Measurements from ENCODE around the gene SLC4A7. TPM values are rescaled to one million over a fixed set of nuclear protein-coding genes. Genes with fewer than 3 reads are reported as not detected.

SLC4A7 gene
- total RNA-seq, 1 donor from 2014 or later: 76.4 TPM

- intact Hi-C loops (cut with micrococcal nuclease): no loop called here
- Mint-ChIP-seq H3K4me3 (ENCODE audit: low read depth) (no peak overlapping the region), H3K4me1 (ENCODE audit: low read depth) (peaks cover 2% of the 10 kb centered on the region), H3K36me3 (ENCODE audit: low read depth) (no peaks in the 10 kb centered on the region), H3K9me3 (no peaks in the 10 kb centered on the region), H3K27me3 (ENCODE audit: low read depth) (no peaks in the 10 kb centered on the region), H3K27ac (no peak overlapping the region)
- no peak for DNase-seq (ENCODE audit: low spot score)
These were observed 23.5 kb upstream of the SLC4A7 start for GRCh38 chr3:27507515-27508266.

GRCh38 chr3:27507111-27507510 lies 22.9 kb upstream of the SLC4A7 start:
- no peaks in the 10 kb centered on the region for H3K36me3 Mint-ChIP-seq (ENCODE audit: low read depth)
- H3K27ac Mint-ChIP-seq: no peak overlapping the region
- no peak for DNase-seq (ENCODE audit: low spot score)
- intact Hi-C loops (cut with micrococcal nuclease): no loop called here
- H3K9me3 Mint-ChIP-seq: no peaks in the 10 kb centered on the region
- H3K27me3 Mint-ChIP-seq (ENCODE audit: low read depth): no peaks in the 10 kb centered on the region
- H3K4me1 Mint-ChIP-seq (ENCODE audit: low read depth): peaks cover 2% of the 10 kb centered on the region
- no peak overlapping the region for H3K4me3 Mint-ChIP-seq (ENCODE audit: low read depth)

GRCh38 chr3:27504749-27505148 lies 20.6 kb upstream of the SLC4A7 start:
- H3K36me3 Mint-ChIP-seq (ENCODE audit: low read depth): no peaks in the 10 kb centered on the region
- intact Hi-C loops (cut with micrococcal nuclease): no loop called here
- H3K4me3 Mint-ChIP-seq (ENCODE audit: low read depth): no peak overlapping the region
- DNase-seq (ENCODE audit: low spot score): no peak
- no peak overlapping the region for H3K27ac Mint-ChIP-seq
- no peaks in the 10 kb centered on the region for H3K9me3 Mint-ChIP-seq
- H3K27me3 Mint-ChIP-seq (ENCODE audit: low read depth): no peaks in the 10 kb centered on the region
- peaks cover 2% of the 10 kb centered on the region for H3K4me1 Mint-ChIP-seq (ENCODE audit: low read depth)

- no peaks in the 10 kb centered on the region for H3K36me3 Mint-ChIP-seq (ENCODE audit: low read depth)
- H3K27me3 Mint-ChIP-seq (ENCODE audit: low read depth): no peaks in the 10 kb centered on the region
- H3K4me3 Mint-ChIP-seq (ENCODE audit: low read depth): no peak overlapping the region
- intact Hi-C loops (cut with micrococcal nuclease): no loop called here
- H3K27ac Mint-ChIP-seq: no peak overlapping the region
- peaks cover 2% of the 10 kb centered on the region for H3K4me1 Mint-ChIP-seq (ENCODE audit: low read depth)
- DNase-seq (ENCODE audit: low spot score): no peak
- no peaks in the 10 kb centered on the region for H3K9me3 Mint-ChIP-seq
These were observed 19.3 kb upstream of the SLC4A7 start for GRCh38 chr3:27503526-27503925.

GRCh38 chr3:27501759-27502158 lies 17.6 kb upstream of the SLC4A7 start:
- no peak overlapping the region for H3K4me3 Mint-ChIP-seq (ENCODE audit: low read depth)
- no peak for DNase-seq (ENCODE audit: low spot score)
- no peaks in the 10 kb centered on the region for H3K36me3 Mint-ChIP-seq (ENCODE audit: low read depth)
- intact Hi-C loops (cut with micrococcal nuclease): no loop called here
- H3K4me1 Mint-ChIP-seq (ENCODE audit: low read depth): peaks cover 2% of the 10 kb centered on the region
- H3K27me3 Mint-ChIP-seq (ENCODE audit: low read depth): no peaks in the 10 kb centered on the region
- H3K9me3 Mint-ChIP-seq: no peaks in the 10 kb centered on the region
- H3K27ac Mint-ChIP-seq: no peak overlapping the region

- no peak for DNase-seq (ENCODE audit: low spot score)
These were observed 16.8 kb upstream of the SLC4A7 start for GRCh38 chr3:27500986-27501385.

GRCh38 chr3:27500035-27500434 lies 15.9 kb upstream of the SLC4A7 start:
- H3K4me1 Mint-ChIP-seq (ENCODE audit: low read depth): peaks cover 8% of the 10 kb centered on the region
- H3K4me3 Mint-ChIP-seq (ENCODE audit: low read depth): no peak overlapping the region
- H3K36me3 Mint-ChIP-seq (ENCODE audit: low read depth): no peaks in the 10 kb centered on the region
- DNase-seq (ENCODE audit: low spot score): no peak
- H3K27ac Mint-ChIP-seq: no peak overlapping the region
- H3K27me3 Mint-ChIP-seq (ENCODE audit: low read depth): no peaks in the 10 kb centered on the region
- intact Hi-C loops (cut with micrococcal nuclease): no loop called here
- H3K9me3 Mint-ChIP-seq: no peaks in the 10 kb centered on the region

More at GRCh38 chr3:27500986-27501385, 16.8 kb upstream of the SLC4A7 start:
- Mint-ChIP-seq H3K4me3 (ENCODE audit: low read depth) (no peak overlapping the region), H3K9me3 (no peaks in the 10 kb centered on the region), H3K4me1 (ENCODE audit: low read depth) (peaks cover 8% of the 10 kb centered on the region), H3K27ac (no peak overlapping the region), H3K27me3 (ENCODE audit: low read depth) (no peaks in the 10 kb centered on the region), H3K36me3 (ENCODE audit: low read depth) (no peaks in the 10 kb centered on the region)
- intact Hi-C loops (cut with micrococcal nuclease): no loop called here

- intact Hi-C loops (cut with micrococcal nuclease): no loop called here
- Mint-ChIP-seq H3K27me3 (ENCODE audit: low read depth) (peaks cover 2% of the 10 kb centered on the region), H3K4me1 (ENCODE audit: low read depth) (peaks cover 6% of the 10 kb centered on the region), H3K9me3 (no peaks in the 10 kb centered on the region), H3K4me3 (ENCODE audit: low read depth) (no peak overlapping the region), H3K27ac (no peak overlapping the region), H3K36me3 (ENCODE audit: low read depth) (no peaks in the 10 kb centered on the region)
- DNase-seq (ENCODE audit: low spot score): no peak
These were observed 10.6 kb upstream of the SLC4A7 start for GRCh38 chr3:27494784-27495183.

GRCh38 chr3:27488821-27489220 lies 4.6 kb upstream of the SLC4A7 start:
- no peaks in the 10 kb centered on the region for H3K4me1 Mint-ChIP-seq (ENCODE audit: low read depth)
- no peak overlapping the region for H3K4me3 Mint-ChIP-seq (ENCODE audit: low read depth)
- DNase-seq (ENCODE audit: low spot score): no peak
- intact Hi-C loops (cut with micrococcal nuclease): no loop called here
- H3K36me3 Mint-ChIP-seq (ENCODE audit: low read depth): no peaks in the 10 kb centered on the region
- no peak overlapping the region for H3K27ac Mint-ChIP-seq
- peaks cover 2% of the 10 kb centered on the region for H3K27me3 Mint-ChIP-seq (ENCODE audit: low read depth)
- H3K9me3 Mint-ChIP-seq: no peaks in the 10 kb centered on the region

- DNase-seq (ENCODE audit: low spot score): no peak
- intact Hi-C loops (cut with micrococcal nuclease): no loop called here
- no peaks in the 10 kb centered on the region for H3K9me3 Mint-ChIP-seq
- H3K4me1 Mint-ChIP-seq (ENCODE audit: low read depth): peaks cover 3% of the 10 kb centered on the region
- H3K27ac Mint-ChIP-seq: no peak overlapping the region
- no peaks in the 10 kb centered on the region for H3K27me3 Mint-ChIP-seq (ENCODE audit: low read depth)
- H3K4me3 Mint-ChIP-seq (ENCODE audit: low read depth): no peak overlapping the region
- H3K36me3 Mint-ChIP-seq (ENCODE audit: low read depth): peaks cover 8% of the 10 kb centered on the region
These were observed 3.2 kb upstream of the SLC4A7 start for GRCh38 chr3:27487383-27487782.

- Mint-ChIP-seq H3K4me3 (ENCODE audit: low read depth) (no peak overlapping the region), H3K27ac (no peak overlapping the region), H3K36me3 (ENCODE audit: low read depth) (peaks cover 16% of the 10 kb centered on the region), H3K27me3 (ENCODE audit: low read depth) (no peaks in the 10 kb centered on the region), H3K4me1 (ENCODE audit: low read depth) (peaks cover 10% of the 10 kb centered on the region), H3K9me3 (no peaks in the 10 kb centered on the region)
- no peak for DNase-seq (ENCODE audit: low spot score)
- intact Hi-C loops (cut with micrococcal nuclease): no loop called here
These were observed 2.2 kb upstream of the SLC4A7 start for GRCh38 chr3:27486336-27486735.

- H3K36me3 Mint-ChIP-seq (ENCODE audit: low read depth): peaks cover 20% of the 10 kb centered on the region
- intact Hi-C loops (cut with micrococcal nuclease): loop anchor here (2.0 kb wide), 3 partner anchors 117 to 863 kb away; partner anchors contain the start of genes AZI2, NEK10 and ZCWPW2
- no peak for DNase-seq (ENCODE audit: low spot score)
- H3K9me3 Mint-ChIP-seq: no peaks in the 10 kb centered on the region
- no peak overlapping the region for H3K27ac Mint-ChIP-seq
- no peaks in the 10 kb centered on the region for H3K27me3 Mint-ChIP-seq (ENCODE audit: low read depth)
- H3K4me3 Mint-ChIP-seq (ENCODE audit: low read depth): no peak overlapping the region
- H3K4me1 Mint-ChIP-seq (ENCODE audit: low read depth): peaks cover 15% of the 10 kb centered on the region
These were observed 1.7 kb upstream of the SLC4A7 start for GRCh38 chr3:27485866-27486265.

GRCh38 chr3:27483117-27484014 lies 818 bp downstream of the SLC4A7 start:
- Mint-ChIP-seq H3K36me3 (ENCODE audit: low read depth) (peaks cover 35% of the 10 kb centered on the region), H3K27me3 (ENCODE audit: low read depth) (no peaks in the 10 kb centered on the region), H3K27ac (peak overlapping the region; percentile 88), H3K4me3 (ENCODE audit: low read depth) (peak overlapping the region; percentile 93), H3K4me1 (ENCODE audit: low read depth) (peaks cover 34% of the 10 kb centered on the region), H3K9me3 (no peaks in the 10 kb centered on the region)
- intact Hi-C loops (cut with micrococcal nuclease): loop anchor here (1.0 to 5.0 kb wide), 7 partner anchors 49 to 865 kb away; partner anchors contain the start of genes AZI2, NEK10 and ZCWPW2
- DNase-seq (ENCODE audit: low spot score): peak; percentile 46
